IPS DF 4.7 (cell line): ENCODE measurements around the gene BHLHE23.

Experiments
- DNase-seq: peaks from one replicate; pipeline ENCODE4 v3.0.0-alpha.2; 2013; ENCODE audit warnings: low spot score; ENCODE audit errors: extremely low read depth

The BHLHE23 gene

DNA sequence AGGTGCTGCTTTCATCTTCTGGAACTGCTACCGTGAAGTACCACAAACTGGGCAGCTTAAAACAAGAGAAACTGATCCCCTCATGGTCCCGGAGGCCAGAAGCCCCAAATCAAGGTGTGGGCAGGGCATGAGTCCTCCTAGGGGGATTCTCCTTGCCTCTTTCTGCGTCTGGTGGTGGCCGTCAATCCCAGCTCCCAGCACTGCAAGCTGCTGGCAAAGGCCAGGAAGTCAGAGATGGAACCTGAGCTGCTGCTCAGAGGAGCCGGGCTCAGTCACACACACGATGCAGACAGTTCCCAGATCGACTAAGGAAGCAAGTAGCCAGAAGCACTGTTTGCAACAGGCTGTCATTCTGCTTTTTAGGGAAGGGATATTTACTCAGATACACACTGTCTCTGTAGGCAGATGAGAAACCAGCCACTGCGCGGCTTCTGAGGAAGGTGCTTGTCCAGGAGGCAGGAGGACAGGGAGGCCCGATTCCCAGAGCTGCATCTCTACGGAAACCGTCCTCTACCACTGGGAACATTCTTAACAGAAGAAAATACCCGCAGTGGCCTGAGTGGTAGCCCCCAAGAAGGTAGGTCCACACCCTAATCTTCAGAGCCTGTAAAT, 15.5 kb downstream of the BHLHE23 start:
- DNase-seq: no peak

DNA sequence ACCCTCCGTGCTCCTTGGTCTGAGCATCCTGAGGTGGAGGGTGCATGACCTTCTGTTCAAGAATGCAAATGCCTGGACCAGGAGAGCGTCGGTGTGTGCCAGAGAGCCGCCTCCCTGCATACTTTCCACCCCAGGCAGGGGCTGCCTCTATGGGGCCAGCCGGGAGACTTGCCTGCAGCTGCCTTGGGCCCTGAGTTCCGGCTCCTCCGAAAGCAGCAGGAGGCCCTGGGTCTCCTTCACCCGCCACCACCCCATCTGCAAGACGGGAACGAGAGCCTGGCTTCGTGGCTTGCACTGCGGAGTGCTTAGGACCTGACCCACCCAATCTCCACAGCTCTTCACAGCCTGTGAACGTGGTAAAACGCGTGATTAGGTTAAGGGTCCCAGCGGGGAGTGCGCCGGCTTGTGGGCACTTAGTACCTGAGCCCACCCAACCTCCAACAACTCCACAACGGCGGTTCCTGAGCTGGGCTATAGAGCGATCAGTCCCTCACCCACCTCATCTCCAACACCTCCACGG, 16.4 kb downstream of the BHLHE23 start:
- DNase-seq: no peak

DNA sequence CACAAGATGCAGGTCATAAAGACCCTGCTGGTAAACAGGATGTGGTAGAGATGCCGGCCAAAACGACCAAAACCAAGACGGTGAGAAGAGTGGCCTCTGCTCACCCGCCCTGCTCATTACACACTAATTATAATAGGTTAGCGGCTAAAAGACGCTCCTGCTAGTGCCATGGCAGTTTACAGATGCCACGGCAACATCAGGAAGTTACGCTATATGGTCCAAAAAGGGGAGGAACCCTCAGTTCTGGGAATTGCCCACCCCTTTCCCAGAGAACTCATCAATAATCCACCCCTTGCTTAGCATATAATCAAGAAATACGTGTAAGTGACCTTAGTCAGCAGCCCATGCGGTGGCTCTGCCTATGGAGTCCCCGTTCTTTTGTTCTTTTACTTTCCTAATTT, 17.6 kb downstream of the BHLHE23 start:
- no peak for DNase-seq

DNA sequence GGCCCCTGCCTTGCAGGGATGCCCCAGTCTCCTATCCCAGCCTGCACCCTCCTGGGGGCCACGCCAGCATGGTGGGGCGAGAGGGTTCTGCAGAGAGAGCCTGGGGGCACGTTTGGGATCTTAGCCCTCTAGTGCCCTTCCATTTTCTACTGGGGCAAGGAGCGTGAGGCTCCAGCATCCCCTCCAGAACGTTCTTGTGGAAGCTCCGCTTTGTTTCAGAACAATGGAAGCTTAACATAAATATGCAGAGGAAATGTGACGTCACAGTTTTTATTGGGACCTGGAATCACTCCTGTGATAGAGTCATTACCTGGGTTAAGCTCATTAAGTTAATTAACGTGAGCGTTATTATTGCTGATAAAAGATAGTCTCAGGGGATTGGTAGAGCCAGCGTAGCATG, 19.6 kb downstream of the BHLHE23 start:
- DNase-seq: no peak

- DNase-seq: no peak
These were observed 20.4 kb downstream of the BHLHE23 start for GRCh38 chr20:62986257-62986800.

DNA sequence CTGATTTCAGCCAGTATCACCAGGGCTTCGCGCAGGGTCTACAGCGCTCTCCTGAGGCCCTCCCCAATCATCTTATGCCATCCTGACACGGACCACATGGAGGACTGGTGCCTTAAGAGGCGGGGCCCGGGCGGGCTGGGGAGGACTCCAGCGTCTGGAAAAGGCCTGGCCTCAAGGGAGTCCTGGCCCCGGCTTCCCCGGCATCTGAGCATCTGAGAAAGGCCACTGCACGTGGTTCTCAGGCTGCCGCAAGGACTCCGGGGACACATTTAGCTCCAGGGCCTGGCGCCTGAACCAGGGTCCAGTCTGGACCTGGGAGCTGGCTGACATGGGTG, 21.4 kb downstream of the BHLHE23 start:
- DNase-seq: no peak

DNA sequence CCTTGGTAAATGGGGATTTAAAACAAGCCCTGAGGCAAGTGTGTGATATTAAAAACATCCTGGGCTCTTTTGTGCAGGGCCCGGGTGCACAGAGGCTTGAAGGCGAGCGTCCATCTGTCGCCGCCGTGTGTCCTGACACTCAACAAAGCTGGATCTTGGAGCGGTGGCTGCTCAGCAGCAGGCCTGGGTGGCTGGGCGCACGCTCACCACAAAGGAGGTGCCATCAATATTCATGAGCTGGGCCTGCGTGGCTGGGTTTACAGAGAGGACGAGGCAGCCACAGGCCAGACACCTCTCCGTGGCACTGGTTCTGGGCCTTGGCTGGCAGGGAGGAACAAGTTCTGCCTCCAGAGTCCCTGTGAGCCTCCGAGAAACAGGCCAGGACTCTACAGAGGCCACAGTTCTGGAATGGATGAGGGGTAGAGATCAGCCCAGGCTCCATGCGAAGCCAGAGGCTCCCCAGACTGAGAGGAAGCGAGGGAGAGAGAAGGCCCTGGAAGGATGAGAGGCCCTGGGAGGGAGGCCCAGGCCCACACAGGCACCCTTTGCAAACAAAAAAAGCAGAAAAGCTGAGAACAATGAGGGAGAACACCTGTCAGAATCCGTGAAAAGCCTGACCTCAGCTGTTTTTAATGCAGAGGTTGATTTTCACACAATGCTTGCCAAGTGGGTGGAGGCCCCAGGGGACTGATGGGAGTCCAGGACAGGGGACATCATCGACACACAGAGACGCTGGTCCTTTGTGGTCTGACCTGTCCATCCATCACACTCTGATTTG, 21.9 kb downstream of the BHLHE23 start:
- DNase-seq: no peak

GRCh38 chr20:62983210-62983609, 23.6 kb downstream of the BHLHE23 start:
- no peak for DNase-seq

GRCh38 chr20:62982124-62983075, 24.4 kb downstream of the BHLHE23 start:
- no peak for DNase-seq

- no peak for DNase-seq
These were observed 25.8 kb downstream of the BHLHE23 start for GRCh38 chr20:62980970-62981369.

GRCh38 chr20:62980380-62980960, 26.3 kb downstream of the BHLHE23 start:
- no peak for DNase-seq

DNA sequence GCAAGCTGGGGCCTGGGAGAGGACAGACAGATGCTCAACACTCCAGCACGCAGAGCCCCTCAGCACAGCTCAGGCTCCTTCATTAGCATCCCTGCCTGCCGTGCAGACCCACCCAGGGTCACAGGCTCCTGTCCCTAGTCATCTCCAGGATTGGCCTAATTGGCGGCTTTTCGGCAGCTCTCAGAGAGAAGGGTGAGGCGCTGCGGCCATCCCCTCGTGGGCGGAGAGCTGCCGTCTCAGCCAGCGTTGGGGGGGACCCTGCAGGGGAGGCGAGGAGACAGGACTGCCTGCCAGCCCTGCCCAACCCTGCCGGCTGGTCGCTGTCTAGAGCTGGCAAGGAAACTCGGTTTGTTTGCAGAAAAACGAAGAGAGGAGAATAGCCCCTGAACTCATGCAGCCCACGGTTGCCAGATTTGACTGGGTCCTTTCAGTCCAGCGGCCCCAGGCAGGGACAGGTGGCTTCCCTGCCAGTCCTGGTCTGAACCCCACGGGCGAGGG, 26.8 kb downstream of the BHLHE23 start:
- no peak for DNase-seq

GRCh38 chr20:62979310-62979709, 27.5 kb downstream of the BHLHE23 start:
- no peak for DNase-seq

- no peak for DNase-seq
These were observed 28.2 kb downstream of the BHLHE23 start for GRCh38 chr20:62978561-62978943.

GRCh38 chr20:62977613-62978560, 28.9 kb downstream of the BHLHE23 start:
- no peak for DNase-seq

- no peak for DNase-seq
These were observed 29.9 kb downstream of the BHLHE23 start for GRCh38 chr20:62976886-62977285.

DNA sequence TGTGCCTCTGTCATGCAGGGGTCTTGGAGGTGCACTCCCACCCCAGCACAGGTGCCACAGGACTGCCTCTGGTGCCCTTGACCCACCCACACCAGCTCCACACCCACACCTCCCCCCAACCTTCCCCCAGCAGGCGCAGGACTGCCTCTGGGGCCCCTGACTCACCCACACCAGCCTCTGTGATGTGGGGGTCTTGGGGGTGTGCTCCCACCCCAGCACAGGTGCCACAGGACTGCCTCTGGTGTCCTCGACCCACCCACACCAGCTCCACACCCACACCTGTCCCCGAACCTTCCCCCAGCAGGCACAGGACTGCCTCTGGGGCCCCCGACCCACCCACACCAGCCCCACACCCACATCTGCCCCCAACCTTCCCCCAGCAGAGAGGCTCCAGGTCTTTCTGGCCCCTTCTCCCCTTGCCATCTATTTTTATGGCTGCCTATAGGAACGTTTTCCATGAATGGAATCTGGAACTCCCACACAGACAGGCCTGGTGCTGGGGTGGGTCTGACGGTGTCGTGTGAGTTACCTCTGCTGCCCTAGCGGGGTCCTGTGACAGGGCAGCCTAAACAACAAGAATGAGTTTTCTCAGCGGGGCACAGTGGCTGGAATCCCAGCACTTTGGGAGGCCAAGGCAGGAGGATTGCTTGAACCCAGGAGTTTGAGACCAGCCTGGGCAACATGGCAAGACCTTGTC, 30.8 kb downstream of the BHLHE23 start:
- no peak for DNase-seq

GRCh38 chr20:62975251-62975760, 31.5 kb downstream of the BHLHE23 start:
- DNase-seq: no peak
